PFSK-1 (cell line): Measurements from ENCODE around the gene TUFM.

Source experiments
- FOXP2 ChIP-seq: optimal IDR thresholded peaks from 2 replicates; pipeline ENCODE3; 2011; ENCODE audit warnings: borderline replicate concordance, control low read depth, inconsistent platforms; ENCODE audit not compliant: insufficient read depth; ENCODE audit errors: extremely low read length, extremely low read depth
- POLR2AphosphoS5 ChIP-seq: IDR thresholded peaks from 2 replicates; pipeline ENCODE4 v1.6.1; 2012; ENCODE audit warnings: low read depth, mild to moderate bottlenecking, control low read depth, low read length, moderate library complexity
- REST ChIP-seq, 2 experiments: IDR thresholded peaks; 2 replicates each; pipeline versions ENCODE4 v1.6.1 to v1.8.0; 2011 to 2012; ENCODE audit warnings: low read depth in 2 of 2, low read length in 2 of 2, control low read depth in 1 of 2, inconsistent platforms in 1 of 2, mild to moderate bottlenecking in 1 of 2, moderate library complexity in 1 of 2; ENCODE audit not compliant: insufficient read depth in 1 of 2
- SIN3A ChIP-seq: IDR thresholded peaks from 2 replicates; pipeline ENCODE4 v1.6.1; 2012; ENCODE audit warnings: mild to moderate bottlenecking, low read length, moderate library complexity, borderline replicate concordance; ENCODE audit not compliant: insufficient read depth
- TAF1 ChIP-seq: IDR thresholded peaks from 2 replicates; pipeline ENCODE4 v1.6.1; 2012; ENCODE audit warnings: low read length, control low read depth, borderline replicate concordance; ENCODE audit not compliant: insufficient read depth

- no peak for TF ChIP-seq POLR2AphosphoS5
- no peak for TF ChIP-seq REST (IDR thresholded peaks at IDR 0.05; ENCODE audit: insufficient read depth in 1 of 2, low read depth in 2 of 2, low read length in 2 of 2)
- no peak for TF ChIP-seq SIN3A
- TF ChIP-seq FOXP2 = no peak
- no peak for TF ChIP-seq TAF1
These were observed 21.1 kb upstream of the TUFM start for GRCh38 chr16:28867241-28867640.
